ENCODE data around the gene TXNL4B.

Gene TXNL4B

GRCh38 chr16:72043058-72043457 is 50.4 kb downstream of the TXNL4B start:
- TF ChIP-seq CTCF (IDR thresholded peaks at IDR 0.05; ENCODE audit: poor library complexity, severe bottlenecking): no peak
- H3K4me1 ChIP-seq (ENCODE audit: insufficient read depth, poor library complexity, severe bottlenecking): no peaks in the 10 kb centered on the region
- no peak for DNase-seq (ENCODE audit: low spot score)
- no peaks in the 10 kb centered on the region for H3K9me3 ChIP-seq (ENCODE audit: severe bottlenecking)
- no peaks in the 10 kb centered on the region for H3K27me3 ChIP-seq (ENCODE audit: insufficient read depth, poor library complexity, severe bottlenecking)
- ATAC-seq (ENCODE audit: low read depth): no peak
- H3K27ac ChIP-seq (ENCODE audit: poor library complexity, severe bottlenecking): no peak overlapping the region
- H3K36me3 ChIP-seq (ENCODE audit: low read depth): no peaks in the 10 kb centered on the region
- H3K4me3 ChIP-seq (ENCODE audit: severe bottlenecking): no peak overlapping the region

- Histone ChIP-seq H3K4me1 (ENCODE audit: insufficient read depth, poor library complexity, severe bottlenecking) (no peaks in the 10 kb centered on the region), H3K9me3 (ENCODE audit: severe bottlenecking) (no peaks in the 10 kb centered on the region), H3K27ac (ENCODE audit: poor library complexity, severe bottlenecking) (no peak overlapping the region), H3K4me3 (ENCODE audit: severe bottlenecking) (no peak overlapping the region), H3K27me3 (ENCODE audit: insufficient read depth, poor library complexity, severe bottlenecking) (no peaks in the 10 kb centered on the region), H3K36me3 (ENCODE audit: low read depth) (no peaks in the 10 kb centered on the region)
- no peak for ATAC-seq (ENCODE audit: low read depth)
- no peak for TF ChIP-seq CTCF (IDR thresholded peaks at IDR 0.05; ENCODE audit: poor library complexity, severe bottlenecking)
- DNase-seq (ENCODE audit: low spot score): no peak
Measured at GRCh38 chr16:72042157-72042660, 51.2 kb downstream of the TXNL4B start.

GRCh38 chr16:72036098-72036497 is 57.3 kb downstream of the TXNL4B start:
- no peaks in the 10 kb centered on the region for H3K9me3 ChIP-seq (ENCODE audit: severe bottlenecking)
- DNase-seq (ENCODE audit: low spot score) (no peak), ATAC-seq (ENCODE audit: low read depth) (no peak)
- no peaks in the 10 kb centered on the region for H3K36me3 ChIP-seq (ENCODE audit: low read depth)
- no peak for TF ChIP-seq CTCF (IDR thresholded peaks at IDR 0.05; ENCODE audit: poor library complexity, severe bottlenecking)
- H3K27me3 ChIP-seq (ENCODE audit: insufficient read depth, poor library complexity, severe bottlenecking): no peaks in the 10 kb centered on the region
- H3K4me1 ChIP-seq (ENCODE audit: insufficient read depth, poor library complexity, severe bottlenecking): no peaks in the 10 kb centered on the region
- H3K4me3 ChIP-seq (ENCODE audit: severe bottlenecking): no peak overlapping the region
- H3K27ac ChIP-seq (ENCODE audit: poor library complexity, severe bottlenecking): no peak overlapping the region
